NOMO-1 treated with dmso at 0.1 percent for 144 hours (cell line): Measurements from ENCODE around the gene PPP1R36.
"Not testable (repeated sequence)": the region's sequence is repeated elsewhere in the genome, so short reads cannot be mapped to it uniquely, and the experiment has no call there.

Experiments used
- DNase-seq: peaks from one replicate; lab custom pipeline; 2025; ENCODE audit not compliant: unreplicated experiment; lab: John Stamatoyannopoulos, UW

The PPP1R36 gene

GRCh38 chr14:64549791-64550620, at the start of gene PPP1R36:
TSS of gene PPP1R36 (plus strand) at chr14:64549961. CDS start at chr14:64549998, 37 bp downstream.
- DNase-seq = peak; percentile 38

GRCh38 chr14:64500088-64500487, 49.7 kb upstream of the PPP1R36 start:
- no peak for DNase-seq

- no peak for DNase-seq
These were observed 48.2 kb upstream of the PPP1R36 start for GRCh38 chr14:64501411-64502171.

- no peak for DNase-seq
These were observed 47.3 kb upstream of the PPP1R36 start for GRCh38 chr14:64502456-64502855.

GRCh38 chr14:64502887-64503433, 46.8 kb upstream of the PPP1R36 start:
- no peak for DNase-seq

GRCh38 chr14:64503434-64504309, 46.1 kb upstream of the PPP1R36 start, which contains the start of gene ZBTB25:
TSS of gene ZBTB25 (minus strand) at chr14:64503838. CDS start at chr14:64490533, 13,305 bp downstream.
- DNase-seq = peak; percentile 77

GRCh38 chr14:64504310-64504896, 45.4 kb upstream of the PPP1R36 start, which contains the start of gene ZBTB1:
TSS of gene ZBTB1 (plus strand) at chr14:64504770. CDS start at chr14:64521505, 16,735 bp downstream.
- peak; percentile 78 for DNase-seq

- peak; percentile 81 for DNase-seq
These were observed 44.6 kb upstream of the PPP1R36 start for GRCh38 chr14:64504897-64505794.

GRCh38 chr14:64506721-64507120, 43.0 kb upstream of the PPP1R36 start:
- DNase-seq = no peak

GRCh38 chr14:64507376-64508156, 42.2 kb upstream of the PPP1R36 start:
- no peak for DNase-seq

- no peak for DNase-seq
These were observed 41.5 kb upstream of the PPP1R36 start for GRCh38 chr14:64508215-64508776.

GRCh38 chr14:64509036-64509435, 40.7 kb upstream of the PPP1R36 start:
- no peak for DNase-seq

- DNase-seq = peak; percentile 37
These were observed 38.7 kb upstream of the PPP1R36 start for GRCh38 chr14:64510825-64511671.

- no peak for DNase-seq
These were observed 36.5 kb upstream of the PPP1R36 start for GRCh38 chr14:64513271-64513670.

- no peak for DNase-seq
These were observed 34.7 kb upstream of the PPP1R36 start for GRCh38 chr14:64515053-64515452.

GRCh38 chr14:64516969-64517368, 32.8 kb upstream of the PPP1R36 start:
- DNase-seq = no peak

- DNase-seq = not testable (repeated sequence)
These were observed 32.1 kb upstream of the PPP1R36 start for GRCh38 chr14:64517667-64518066.
